BJ (cell line): ENCODE data around the gene TMEM41A. TPM values are rescaled to one million over a fixed set of nuclear protein-coding genes. Genes with fewer than 3 reads are reported as not detected.

Experiments
- CTCF ChIA-PET: fragments of 350-600 bp; formaldehyde crosslinking; extraction: SDS; loops from one replicate; lab custom pipeline; 2021; ENCODE audit warnings: antibody characterized with exemption, inconsistent platforms; lab: Yijun Ruan, JAX
- POLR2A ChIA-PET: fragments of 300-600 bp; sonication (Branson Sonifier 250); formaldehyde crosslinking; extraction: SDS; loops from one replicate; lab custom pipeline; 2021; ENCODE audit warnings: antibody characterized with exemption; lab: Charles Lee
- DNase-seq: peaks from one replicate; pipeline ENCODE4 v3.0.0-alpha.2; 2011; ENCODE audit warnings: low read depth
- H3K27me3 ChIP-seq: 2 replicates; pipeline ENCODE4 v1.6.0; 2011; ENCODE audit warnings: low read length; ENCODE audit not compliant: control insufficient read depth, insufficient read depth
- H3K36me3 ChIP-seq: 2 replicates; pipeline ENCODE4 v1.5.1; 2011; ENCODE audit warnings: low read length; ENCODE audit not compliant: control insufficient read depth, insufficient read depth
- H3K4me3 ChIP-seq: 2 replicates; pipeline ENCODE4 v1.5.1; 2011; ENCODE audit warnings: low read depth, mild to moderate bottlenecking, control low read depth, low read length
- polyA plus RNA-seq: library from polyadenylated mRNA; depleted of rRNA; stranded (reverse); fragments of >200 nt; gene quantifications from 2 replicates; pipeline ENCODE4 v1.2.3, GENCODE V29; 2011
- TF ChIP-seq, protein P1 (sequence below): IDR thresholded peaks from 2 replicates; pipeline ENCODE4 v1.5.1; 2011; ENCODE audit warnings: low read depth, mild to moderate bottlenecking, control low read depth, inconsistent platforms, low read length, moderate library complexity; ENCODE audit not compliant: insufficient read depth

Gene TMEM41A
- polyA plus RNA-seq, 1 experiment, result 13.8 TPM

DNA sequence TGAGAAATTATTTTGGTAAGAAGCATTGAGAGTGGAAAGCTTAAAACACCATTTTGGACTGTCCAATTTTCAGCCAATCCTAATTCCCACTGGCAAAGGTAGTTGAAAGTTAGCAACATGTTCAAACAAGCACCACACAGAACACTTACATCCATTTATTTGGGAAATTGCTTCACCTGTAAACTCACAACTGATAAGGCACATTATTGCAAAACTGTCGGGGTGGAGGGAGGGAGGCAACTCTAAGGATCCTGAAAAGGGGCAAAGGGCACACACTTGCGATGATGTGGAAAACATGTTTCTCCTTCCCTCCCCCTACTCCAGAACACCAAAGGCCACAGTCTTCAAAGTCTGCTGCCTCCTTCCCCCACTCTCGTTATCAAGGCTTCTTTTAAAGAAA, 9.4 kb downstream of the TMEM41A start:
- TF ChIP-seq, protein P1, sequence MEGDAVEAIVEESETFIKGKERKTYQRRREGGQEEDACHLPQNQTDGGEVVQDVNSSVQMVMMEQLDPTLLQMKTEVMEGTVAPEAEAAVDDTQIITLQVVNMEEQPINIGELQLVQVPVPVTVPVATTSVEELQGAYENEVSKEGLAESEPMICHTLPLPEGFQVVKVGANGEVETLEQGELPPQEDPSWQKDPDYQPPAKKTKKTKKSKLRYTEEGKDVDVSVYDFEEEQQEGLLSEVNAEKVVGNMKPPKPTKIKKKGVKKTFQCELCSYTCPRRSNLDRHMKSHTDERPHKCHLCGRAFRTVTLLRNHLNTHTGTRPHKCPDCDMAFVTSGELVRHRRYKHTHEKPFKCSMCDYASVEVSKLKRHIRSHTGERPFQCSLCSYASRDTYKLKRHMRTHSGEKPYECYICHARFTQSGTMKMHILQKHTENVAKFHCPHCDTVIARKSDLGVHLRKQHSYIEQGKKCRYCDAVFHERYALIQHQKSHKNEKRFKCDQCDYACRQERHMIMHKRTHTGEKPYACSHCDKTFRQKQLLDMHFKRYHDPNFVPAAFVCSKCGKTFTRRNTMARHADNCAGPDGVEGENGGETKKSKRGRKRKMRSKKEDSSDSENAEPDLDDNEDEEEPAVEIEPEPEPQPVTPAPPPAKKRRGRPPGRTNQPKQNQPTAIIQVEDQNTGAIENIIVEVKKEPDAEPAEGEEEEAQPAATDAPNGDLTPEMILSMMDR, result no peak
- H3K27me3 ChIP-seq, result no peaks in the 10 kb centered on the region
- no peak overlapping the region for H3K4me3 ChIP-seq
- DNase-seq, result no peak
- peaks cover 3% of the 10 kb centered on the region for H3K36me3 ChIP-seq
- POLR2A ChIA-PET, result no interaction called here
- CTCF ChIA-PET, result no interaction called here

DNA sequence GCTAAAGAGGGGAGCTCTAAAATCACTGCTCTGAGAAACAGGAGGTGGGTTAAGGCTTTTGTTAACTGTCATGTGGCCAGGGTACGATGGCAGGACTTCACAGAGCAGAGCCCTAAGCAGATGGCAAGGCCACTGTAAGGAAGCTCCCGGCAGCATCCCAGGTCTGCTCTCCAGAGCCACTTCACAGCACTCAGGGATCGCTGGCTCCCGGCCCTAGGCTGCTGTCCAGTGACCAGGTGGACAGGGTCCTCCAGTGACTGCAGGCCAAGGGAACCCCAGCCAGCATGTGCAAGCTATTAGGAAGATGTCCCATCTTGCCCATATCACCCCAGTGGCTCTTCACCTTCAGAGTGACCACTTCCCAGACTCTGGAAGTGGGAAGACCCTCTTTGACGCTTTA, 10.4 kb downstream of the TMEM41A start:
- CTCF ChIA-PET, result no interaction called here
- Histone ChIP-seq H3K36me3 (peaks cover 3% of the 10 kb centered on the region), H3K4me3 (no peak overlapping the region), H3K27me3 (no peaks in the 10 kb centered on the region)
- POLR2A ChIA-PET, result no interaction called here
- TF ChIP-seq, protein P1, result no peak
- no peak for DNase-seq

DNA sequence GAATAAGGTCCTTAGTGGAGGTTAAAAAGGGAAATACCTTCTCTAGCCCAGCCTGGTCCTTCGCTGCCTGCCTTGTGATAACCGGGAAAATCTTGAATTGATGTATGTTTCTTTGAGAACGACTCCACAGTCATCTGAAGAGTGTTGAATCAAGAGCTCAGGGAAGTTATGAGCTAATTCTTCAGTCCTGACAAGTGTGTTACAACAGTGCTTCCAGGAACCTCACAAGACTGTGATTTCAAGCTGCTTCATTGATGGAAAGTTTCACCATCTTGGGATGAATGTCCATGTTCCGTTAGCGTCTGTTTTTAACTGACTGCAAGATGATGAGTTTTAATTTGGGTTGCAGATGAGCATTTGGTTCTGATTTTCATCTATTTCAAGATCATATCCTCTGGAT, 12.4 kb downstream of the TMEM41A start:
- ChIA-PET CTCF (interaction anchor here (1.0 to 1.4 kb wide), 2 partner anchors 26 to 88 kb away, joined by 3 read pairs; no protein-coding TSS in a partner anchor), POLR2A (no interaction called here)
- DNase-seq, result no peak
- Histone ChIP-seq H3K4me3 (no peak overlapping the region), H3K27me3 (no peaks in the 10 kb centered on the region), H3K36me3 (peaks cover 3% of the 10 kb centered on the region)
- TF ChIP-seq, protein P1, result no peak

DNA sequence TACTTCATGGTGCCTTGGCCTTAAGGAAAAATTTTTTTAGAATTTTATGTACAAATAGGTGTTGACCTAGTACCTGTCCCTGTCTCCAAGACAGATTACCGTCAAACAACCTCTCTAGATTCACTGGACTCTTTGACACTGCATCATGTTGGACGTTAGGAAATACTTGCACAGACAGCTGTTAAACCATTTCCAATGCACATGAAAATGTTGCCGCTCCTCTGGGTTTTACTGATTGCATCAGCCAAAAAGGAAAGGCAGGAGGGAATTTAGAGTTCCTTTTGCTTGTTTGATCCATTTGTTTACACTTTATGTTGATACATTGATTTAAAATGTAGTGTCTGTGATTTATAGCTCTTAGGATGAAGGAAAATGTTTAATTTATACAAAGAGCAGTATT, 14.5 kb downstream of the TMEM41A start:
- DNase-seq, result no peak
- POLR2A ChIA-PET, result no interaction called here
- Histone ChIP-seq H3K36me3 (peaks cover 2% of the 10 kb centered on the region), H3K27me3 (no peaks in the 10 kb centered on the region), H3K4me3 (no peak overlapping the region)
- TF ChIP-seq, protein P1, result no peak
- CTCF ChIA-PET, result interaction anchor here (0.9 to 1.9 kb wide), 3 partner anchors 23 to 111 kb away, joined by 3 to 7 read pairs (median 6); no protein-coding TSS in a partner anchor

DNA sequence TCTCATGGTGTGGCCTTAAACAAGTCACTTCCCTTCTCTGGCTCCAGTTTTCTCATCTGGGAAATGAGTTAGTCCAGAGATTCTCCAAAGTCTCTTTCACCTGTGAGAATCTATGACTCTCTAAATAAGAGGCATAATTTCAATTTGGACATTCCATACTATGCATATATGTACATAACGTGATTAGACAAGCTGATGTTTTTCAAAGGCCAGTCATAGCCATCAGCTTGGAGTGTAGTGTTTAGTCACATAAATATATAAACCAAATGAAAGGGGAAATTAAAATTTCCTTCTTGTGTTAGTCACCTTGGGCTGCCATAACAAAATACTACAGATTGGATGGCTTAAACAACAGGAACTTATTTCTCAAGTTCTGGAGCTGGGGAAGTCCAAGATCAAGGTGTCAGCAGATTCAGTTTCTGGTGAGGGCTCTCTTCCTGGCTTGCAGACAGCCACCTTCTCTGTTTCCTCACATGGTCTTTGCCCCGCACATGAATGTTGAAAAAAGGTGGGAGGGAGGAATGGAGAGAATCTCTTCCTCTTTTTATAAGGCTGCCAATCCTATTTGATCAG, 19.4 kb downstream of the TMEM41A start:
- H3K27me3 ChIP-seq, result no peaks in the 10 kb centered on the region

More for the DNA sequence above, 19.4 kb downstream of the TMEM41A start:
- ChIA-PET POLR2A (no interaction called here), CTCF (interaction anchor here (0.8 to 1.6 kb wide), 2 partner anchors 63 to 80 kb away, joined by 3 read pairs; no protein-coding TSS in a partner anchor)
- Histone ChIP-seq H3K36me3 (peaks cover 2% of the 10 kb centered on the region; the same call in 1 of the 2 replicates), H3K4me3 (no peak overlapping the region)
- no peak for DNase-seq
- TF ChIP-seq, protein P1, result no peak
